Caco-2 (cell line): ENCODE measurements around the gene GTF2F1. TPM values are rescaled to one million over a fixed set of nuclear protein-coding genes. Genes with fewer than 3 reads are reported as not detected.
"Not testable (repeated sequence)": the region's sequence is repeated elsewhere in the genome, so short reads cannot be mapped to it uniquely, and the experiment has no call there.

ENCODE experiments used
- BruUV-seq: library from RNA; stranded (reverse); fragments of 400-500 nt; replicated peaks from 2 replicates; lab custom pipeline; 2021; lab: Mats Ljungman, UMichigan
- CTCF ChIA-PET: fragments of 300-600 bp; sonication (Branson Sonifier 250); formaldehyde crosslinking; loops from one replicate; lab custom pipeline; 2022; ENCODE audit warnings: antibody characterized with exemption; lab: Charles Lee
- POLR2A ChIA-PET: fragments of 300-600 bp; sonication (Branson Sonifier 250); formaldehyde crosslinking; loops from one replicate; lab custom pipeline; 2022; ENCODE audit warnings: antibody characterized with exemption; lab: Charles Lee
- DNase-seq, 2 experiments: peaks; one replicate each; pipeline versions ENCODE4 v3.0.0 to v3.0.0-alpha.2; 2020 to 2022
- H3K27me3 ChIP-seq: replicated peaks from 2 replicates; pipeline ENCODE4 v1.6.0; 2011; ENCODE audit warnings: low read length; ENCODE audit not compliant: control insufficient read depth, insufficient read depth
- H3K36me3 ChIP-seq: 2 replicates; pipeline ENCODE4 v1.5.1; 2011; ENCODE audit warnings: low read length; ENCODE audit not compliant: control insufficient read depth, insufficient read depth
- H3K4me1 ChIP-seq: fragments of 250-450 bp; sonication (Bioruptor Pico); 2 replicates; pipeline ENCODE4 v1.5.1; 2020; ENCODE audit warnings: mild to moderate bottlenecking
- H3K4me3 ChIP-seq: 2 replicates; pipeline ENCODE4 v1.5.1; 2011; ENCODE audit warnings: low read depth, mild to moderate bottlenecking, control low read depth, low read length
- H3K9me3 ChIP-seq: fragments of 250-450 bp; sonication (Bioruptor Pico); 2 replicates; pipeline ENCODE4 v1.5.1; 2020; ENCODE audit warnings: mild to moderate bottlenecking, moderate library complexity
- H3K27ac Mint-ChIP-seq: one replicate; pipeline ENCODE4 v1.8.0; 2022; ENCODE audit warnings: mixed read lengths; ENCODE audit not compliant: unreplicated experiment
- H3K27me3 Mint-ChIP-seq: one replicate; pipeline ENCODE4 v1.8.0; 2022; ENCODE audit warnings: mixed read lengths; ENCODE audit not compliant: insufficient read depth, unreplicated experiment
- H3K36me3 Mint-ChIP-seq: one replicate; pipeline ENCODE4 v1.8.0; 2022; ENCODE audit warnings: mild to moderate bottlenecking, mixed read lengths; ENCODE audit not compliant: insufficient read depth, unreplicated experiment
- H3K4me1 Mint-ChIP-seq: one replicate; pipeline ENCODE4 v1.8.0; 2022; ENCODE audit warnings: low read depth, mixed read lengths; ENCODE audit not compliant: unreplicated experiment
- H3K4me3 Mint-ChIP-seq: one replicate; pipeline ENCODE4 v1.8.0; 2022; ENCODE audit warnings: mild to moderate bottlenecking, moderate library complexity, mixed read lengths; ENCODE audit not compliant: unreplicated experiment
- H3K9me3 Mint-ChIP-seq: one replicate; pipeline ENCODE4 v1.8.0; 2022; ENCODE audit warnings: mixed read lengths; ENCODE audit not compliant: unreplicated experiment
- intact Hi-C: fragments of 100-400 bp; cut with micrococcal nuclease; formaldehyde crosslinking; loops from one replicate; pipeline ENCODE4 v1.10.0; 2022; ENCODE audit not compliant: unreplicated experiment
- total RNA-seq: library from RNA; stranded (reverse); gene quantifications from 2 replicates; pipeline ENCODE4 v1.2.3, GENCODE V29; 2022
- TF ChIP-seq, protein P1 (sequence below), 2 experiments: fragments of 200-600 bp in 1 of 2; IDR thresholded peaks; 1 replicate in 1 of 2; 2 replicates in 1 of 2; pipeline versions ENCODE4 v1.5.1 to v1.8.0; 2011 to 2022; ENCODE audit warnings: antibody characterized with exemption in 1 of 2, control low read depth in 1 of 2, inconsistent platforms in 1 of 2, low read depth in 1 of 2, low read length in 1 of 2, mild to moderate bottlenecking in 1 of 2, moderate library complexity in 1 of 2; ENCODE audit not compliant: insufficient read depth in 1 of 2, severe bottlenecking in 1 of 2, unreplicated experiment in 1 of 2

Gene GTF2F1
- total RNA-seq, 1 experiment from 2014 or later = 77.4 TPM

DNA sequence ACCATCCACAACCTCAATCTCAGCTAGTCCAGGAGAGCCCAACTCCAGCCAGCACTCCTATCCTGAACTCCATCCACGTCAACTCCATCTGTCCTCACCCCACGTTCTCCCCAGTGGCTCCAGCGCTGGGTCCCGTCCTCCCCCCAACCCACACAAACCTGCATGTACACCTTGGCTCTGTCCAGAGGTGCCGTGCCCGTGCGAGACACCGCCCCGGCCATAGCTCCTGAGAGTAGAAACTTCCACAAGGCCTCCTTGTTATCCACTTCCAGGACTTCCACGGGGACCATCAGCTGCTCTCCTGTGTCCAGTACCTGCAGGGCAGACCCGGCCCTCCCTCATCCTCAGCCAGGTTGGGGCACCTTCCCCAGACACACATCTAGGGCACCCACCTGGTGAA lies 38.9 kb upstream of the GTF2F1 start:
- ChIA-PET POLR2A (no interaction called here), CTCF (interaction anchor here (0.6 kb wide), 1 partner anchor 38 kb away, joined by 5 read pairs; no protein-coding TSS in a partner anchor)
- no TSS peak for BruUV-seq

DNA sequence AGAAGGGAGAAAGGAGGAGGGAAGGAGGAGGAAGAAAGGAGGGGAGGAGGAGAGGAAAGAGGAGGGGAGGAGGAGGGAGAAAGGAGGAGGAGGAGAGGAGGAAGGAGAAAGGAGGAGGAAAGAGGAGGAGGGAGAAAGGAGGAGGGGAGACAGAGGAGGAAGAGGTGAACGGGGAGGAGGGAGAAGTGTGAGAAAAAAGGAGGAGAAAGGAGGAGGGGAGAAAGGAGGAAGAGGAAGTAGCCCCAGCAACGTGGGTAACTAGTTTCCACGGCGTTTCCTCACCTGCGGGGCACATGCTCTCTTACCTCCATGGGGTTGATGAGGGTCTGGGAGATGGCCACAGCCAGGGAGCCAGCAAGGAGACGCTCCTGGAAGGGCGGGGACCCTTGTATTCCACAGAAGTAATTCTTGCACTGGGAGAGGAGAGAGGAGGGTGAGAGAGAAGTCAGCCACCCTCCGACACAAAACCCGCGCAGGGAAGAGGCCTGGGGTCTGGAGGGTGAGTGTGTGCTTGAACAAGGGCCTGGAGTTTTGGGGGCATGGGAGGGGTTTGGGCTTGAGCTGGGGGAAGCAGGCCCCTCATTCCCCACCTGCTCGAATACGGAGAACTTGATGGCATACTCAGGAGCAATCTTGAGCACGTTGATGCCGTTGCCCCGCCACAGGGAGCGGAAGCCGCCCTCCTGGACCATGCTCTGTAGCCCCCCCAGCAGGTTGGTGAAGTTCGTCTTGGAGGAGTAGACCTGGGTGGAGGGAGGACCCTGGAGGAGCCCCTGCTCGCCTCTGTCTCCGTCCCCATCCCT lies 36.7 kb upstream of the GTF2F1 start:
- intact Hi-C loops = loop anchor here (5.0 to 10.0 kb wide), 2 partner anchors 155 to 452 kb away; partner anchors contain the start of genes MLLT1 and RANBP3
- no peaks in the 10 kb centered on the region for H3K9me3 Mint-ChIP-seq

More for the DNA sequence above, 38.9 kb upstream of the GTF2F1 start:
- H3K36me3 ChIP-seq = no peaks in the 10 kb centered on the region
- H3K4me1 ChIP-seq = no peaks in the 10 kb centered on the region
- H3K4me3 ChIP-seq = no peak overlapping the region
- Mint-ChIP-seq H3K4me3 (no peak overlapping the region), H3K27ac (no peak overlapping the region), H3K4me1 (no peaks in the 10 kb centered on the region), H3K36me3 (no peaks in the 10 kb centered on the region), H3K9me3 (no peaks in the 10 kb centered on the region), H3K27me3 (no peaks in the 10 kb centered on the region)
- no peaks in the 10 kb centered on the region for H3K9me3 ChIP-seq
- TF ChIP-seq, protein P1, sequence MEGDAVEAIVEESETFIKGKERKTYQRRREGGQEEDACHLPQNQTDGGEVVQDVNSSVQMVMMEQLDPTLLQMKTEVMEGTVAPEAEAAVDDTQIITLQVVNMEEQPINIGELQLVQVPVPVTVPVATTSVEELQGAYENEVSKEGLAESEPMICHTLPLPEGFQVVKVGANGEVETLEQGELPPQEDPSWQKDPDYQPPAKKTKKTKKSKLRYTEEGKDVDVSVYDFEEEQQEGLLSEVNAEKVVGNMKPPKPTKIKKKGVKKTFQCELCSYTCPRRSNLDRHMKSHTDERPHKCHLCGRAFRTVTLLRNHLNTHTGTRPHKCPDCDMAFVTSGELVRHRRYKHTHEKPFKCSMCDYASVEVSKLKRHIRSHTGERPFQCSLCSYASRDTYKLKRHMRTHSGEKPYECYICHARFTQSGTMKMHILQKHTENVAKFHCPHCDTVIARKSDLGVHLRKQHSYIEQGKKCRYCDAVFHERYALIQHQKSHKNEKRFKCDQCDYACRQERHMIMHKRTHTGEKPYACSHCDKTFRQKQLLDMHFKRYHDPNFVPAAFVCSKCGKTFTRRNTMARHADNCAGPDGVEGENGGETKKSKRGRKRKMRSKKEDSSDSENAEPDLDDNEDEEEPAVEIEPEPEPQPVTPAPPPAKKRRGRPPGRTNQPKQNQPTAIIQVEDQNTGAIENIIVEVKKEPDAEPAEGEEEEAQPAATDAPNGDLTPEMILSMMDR (IDR thresholded peaks at IDR 0.05; ENCODE audit: insufficient read depth in 1 of 2, low read depth in 1 of 2, low read length in 1 of 2, severe bottlenecking in 1 of 2, unreplicated experiment in 1 of 2) = no peak
- DNase-seq = no peak
- intact Hi-C loops = no loop called here
- H3K27me3 ChIP-seq = no peaks in the 10 kb centered on the region

DNA sequence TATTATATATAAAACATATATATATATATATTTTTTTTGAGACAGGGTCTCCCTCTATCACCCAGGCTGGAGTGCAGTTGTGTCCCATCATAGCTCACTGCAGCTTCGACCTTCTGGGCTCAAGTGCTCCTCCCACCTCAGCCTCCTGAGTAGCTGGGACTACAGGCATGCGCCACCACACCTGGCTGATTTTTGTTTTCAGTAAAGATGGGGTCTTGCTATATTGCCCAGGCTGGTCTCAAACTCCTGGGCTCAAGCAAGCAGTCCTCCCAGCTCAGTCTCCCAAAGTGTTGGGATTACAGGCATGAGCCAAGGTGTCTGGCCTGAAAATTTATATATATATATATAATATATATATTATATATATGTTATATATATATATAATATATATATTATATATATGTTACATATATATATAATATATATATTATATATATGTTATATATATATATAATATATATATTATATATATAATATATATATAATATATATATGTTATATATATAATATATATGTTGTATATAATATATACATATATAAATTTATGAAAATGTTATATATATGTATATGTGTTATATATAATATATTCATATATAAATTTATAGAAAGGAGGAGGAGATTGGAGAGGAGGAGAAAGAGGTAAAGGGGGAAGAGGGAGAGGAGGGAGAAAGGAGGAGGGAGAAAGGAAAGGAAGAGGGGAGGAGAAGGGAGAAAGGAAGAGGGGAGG lies 35.9 kb upstream of the GTF2F1 start:
- H3K4me3 Mint-ChIP-seq, H3K27me3 Mint-ChIP-seq, H3K4me3 ChIP-seq, H3K4me1 Mint-ChIP-seq, H3K27ac Mint-ChIP-seq, DNase-seq, BruUV-seq, H3K36me3 ChIP-seq, CTCF ChIA-PET, H3K9me3 ChIP-seq, H3K27me3 ChIP-seq, H3K9me3 Mint-ChIP-seq: not testable (repeated sequence)
- intact Hi-C loops = loop anchor here (5.0 to 10.0 kb wide), 2 partner anchors 154 to 452 kb away; partner anchors contain the start of genes MLLT1 and RANBP3
- peaks cover 13% of the 10 kb centered on the region for H3K36me3 Mint-ChIP-seq
- peaks cover 11% of the 10 kb centered on the region for H3K4me1 ChIP-seq
- POLR2A ChIA-PET = interaction anchor here (0.6 kb wide), 1 partner anchor 27 kb away, joined by 6 read pairs; no protein-coding TSS in a partner anchor

More for the DNA sequence above, 36.7 kb upstream of the GTF2F1 start:
- Mint-ChIP-seq H3K27me3 (no peaks in the 10 kb centered on the region), H3K27ac (no peak overlapping the region), H3K4me3 (no peak overlapping the region), H3K36me3 (peaks cover 9% of the 10 kb centered on the region), H3K4me1 (peaks cover 6% of the 10 kb centered on the region)
- TF ChIP-seq, protein P1 (IDR thresholded peaks at IDR 0.05; ENCODE audit: insufficient read depth in 1 of 2, low read depth in 1 of 2, low read length in 1 of 2, severe bottlenecking in 1 of 2, unreplicated experiment in 1 of 2) = no peak
- POLR2A ChIA-PET = no interaction called here
- Histone ChIP-seq H3K27me3 (no peaks in the 10 kb centered on the region), H3K36me3 (no peaks in the 10 kb centered on the region), H3K9me3 (no peaks in the 10 kb centered on the region), H3K4me3 (no peak overlapping the region), H3K4me1 (peaks cover 11% of the 10 kb centered on the region)
- CTCF ChIA-PET = interaction anchor here (0.5 kb wide), 1 partner anchor 87 kb away, joined by 3 read pairs; no protein-coding TSS in a partner anchor
- DNase-seq = no peak
- BruUV-seq = no TSS peak
